Measurements from ENCODE around the gene TBCD.

DNA sequence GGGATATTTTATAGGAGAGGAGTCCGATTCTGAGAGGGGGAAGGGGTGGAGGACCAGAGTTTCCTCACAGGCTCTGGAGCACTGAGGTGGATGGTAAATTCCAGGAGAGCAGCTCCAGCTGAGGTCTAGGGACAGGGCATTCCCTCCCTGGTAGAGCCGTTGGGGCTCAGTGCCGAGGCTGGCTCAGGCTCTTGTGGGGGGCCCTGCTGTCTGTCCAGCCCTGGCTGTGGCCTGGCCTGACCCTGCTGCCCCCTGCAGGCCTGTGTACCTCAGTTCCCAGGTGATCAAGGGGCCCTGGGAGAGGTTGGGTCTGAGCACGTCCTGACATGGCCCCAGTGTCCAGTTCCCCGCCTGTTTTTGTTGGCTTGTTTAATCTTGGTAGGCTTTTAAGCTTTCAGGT lies 71.1 kb downstream of the TBCD start:
- TF ChIP-seq, protein P1, sequence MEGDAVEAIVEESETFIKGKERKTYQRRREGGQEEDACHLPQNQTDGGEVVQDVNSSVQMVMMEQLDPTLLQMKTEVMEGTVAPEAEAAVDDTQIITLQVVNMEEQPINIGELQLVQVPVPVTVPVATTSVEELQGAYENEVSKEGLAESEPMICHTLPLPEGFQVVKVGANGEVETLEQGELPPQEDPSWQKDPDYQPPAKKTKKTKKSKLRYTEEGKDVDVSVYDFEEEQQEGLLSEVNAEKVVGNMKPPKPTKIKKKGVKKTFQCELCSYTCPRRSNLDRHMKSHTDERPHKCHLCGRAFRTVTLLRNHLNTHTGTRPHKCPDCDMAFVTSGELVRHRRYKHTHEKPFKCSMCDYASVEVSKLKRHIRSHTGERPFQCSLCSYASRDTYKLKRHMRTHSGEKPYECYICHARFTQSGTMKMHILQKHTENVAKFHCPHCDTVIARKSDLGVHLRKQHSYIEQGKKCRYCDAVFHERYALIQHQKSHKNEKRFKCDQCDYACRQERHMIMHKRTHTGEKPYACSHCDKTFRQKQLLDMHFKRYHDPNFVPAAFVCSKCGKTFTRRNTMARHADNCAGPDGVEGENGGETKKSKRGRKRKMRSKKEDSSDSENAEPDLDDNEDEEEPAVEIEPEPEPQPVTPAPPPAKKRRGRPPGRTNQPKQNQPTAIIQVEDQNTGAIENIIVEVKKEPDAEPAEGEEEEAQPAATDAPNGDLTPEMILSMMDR (IDR thresholded peaks at IDR 0.05), result no peak
- no peak for TF ChIP-seq POLR2A (IDR thresholded peaks at IDR 0.05)
